Stimulated activated CD4-positive, alpha-beta T cell treated with anti-CD3 and anti-CD28 coated beads, Interleukin-4, amount 100 ng/mL, for 1 hour (primary cell): ENCODE data around the gene RUFY2.
"Not testable (repeated sequence)": the region's sequence is repeated elsewhere in the genome, so short reads cannot be mapped to it uniquely, and the experiment has no call there.

Experiments used
- DNase-seq: peaks from one replicate; pipeline ENCODE4 v3.0.0-alpha.2; 2020

Gene RUFY2

GRCh38 chr10:68318331-68319059, 88.6 kb downstream of the RUFY2 start:
- DNase-seq: no peak

DNA sequence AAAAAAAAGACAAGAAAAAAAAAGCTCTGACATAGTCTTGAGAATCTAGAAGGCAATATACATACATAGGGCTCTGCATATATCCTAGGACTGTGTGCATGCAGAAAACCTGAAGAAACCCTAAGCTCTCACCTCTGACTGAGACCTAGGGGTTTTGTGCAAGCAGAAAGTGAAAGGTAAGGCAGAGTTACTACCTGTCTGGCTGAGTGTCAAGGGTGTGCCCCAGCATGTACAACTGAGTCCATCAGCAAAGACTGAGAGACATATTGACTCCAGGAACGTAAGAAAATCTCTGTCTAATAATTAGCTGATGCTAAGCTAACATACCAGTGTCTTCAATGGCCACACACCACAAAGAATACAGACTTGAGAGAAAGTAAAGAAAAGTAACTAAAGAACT, 91.5 kb downstream of the RUFY2 start:
- no peak for DNase-seq

DNA sequence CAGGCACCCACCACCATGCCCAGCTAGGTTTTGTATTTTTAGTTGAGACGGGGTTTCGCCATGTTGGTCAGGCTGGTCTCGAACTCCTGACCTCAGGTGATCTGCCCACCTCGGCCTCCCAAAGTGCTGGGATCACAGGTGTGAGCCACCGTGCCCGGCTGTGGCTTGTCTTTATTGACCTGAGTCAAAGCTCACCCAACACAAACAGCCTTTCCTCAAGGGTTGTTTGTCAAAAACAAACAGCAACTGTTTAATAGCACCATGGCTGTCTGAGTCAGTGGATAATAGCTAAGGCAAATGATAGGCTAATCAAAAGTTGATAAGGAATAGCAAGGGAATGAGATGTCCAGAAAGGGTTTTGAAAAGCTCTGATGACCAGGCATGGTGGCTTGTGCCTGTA, 92.1 kb downstream of the RUFY2 start:
- not testable (repeated sequence) for DNase-seq

DNA sequence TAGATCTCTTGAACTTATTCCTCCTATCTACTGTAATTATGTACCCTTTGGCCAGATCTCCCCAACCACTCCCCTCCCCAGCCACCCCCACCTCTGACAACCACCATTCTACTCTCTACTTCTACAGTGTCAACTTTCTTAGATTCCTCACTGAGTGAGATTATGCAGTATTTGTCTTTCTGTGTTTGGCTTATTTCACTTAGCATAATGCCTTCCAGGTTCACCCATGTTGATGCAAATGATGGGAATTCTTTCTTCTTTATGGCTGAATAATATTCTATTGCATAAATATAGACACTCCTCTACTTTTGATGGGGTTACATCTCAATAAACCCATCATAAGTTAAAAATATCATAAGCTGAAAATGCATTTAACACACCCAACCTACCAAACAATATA, 96.5 kb downstream of the RUFY2 start:
- DNase-seq: no peak

- no peak for DNase-seq
These were observed 101.2 kb downstream of the RUFY2 start for GRCh38 chr10:68305854-68306253.

- DNase-seq: no peak
These were observed 103.1 kb downstream of the RUFY2 start for GRCh38 chr10:68303849-68304412.

DNA sequence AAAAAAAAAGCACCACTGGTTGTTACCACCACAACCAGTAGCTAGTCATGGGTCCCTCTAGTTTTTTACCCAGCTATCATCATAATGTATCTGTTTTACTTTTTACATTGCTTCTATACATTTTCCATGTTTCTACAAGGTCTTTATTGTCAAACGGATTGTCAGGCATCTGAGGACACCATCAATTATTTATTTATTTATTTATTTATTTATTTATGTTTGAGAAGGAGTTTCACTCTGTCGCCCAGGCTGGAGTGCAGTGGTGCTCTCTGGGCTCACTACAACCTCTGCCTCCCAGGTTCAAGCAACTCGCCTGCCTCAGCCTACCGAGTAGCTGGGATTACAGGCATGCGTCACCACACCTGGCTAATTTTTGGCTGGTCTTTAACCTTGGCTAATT, 104.2 kb downstream of the RUFY2 start:
- no peak for DNase-seq

DNA sequence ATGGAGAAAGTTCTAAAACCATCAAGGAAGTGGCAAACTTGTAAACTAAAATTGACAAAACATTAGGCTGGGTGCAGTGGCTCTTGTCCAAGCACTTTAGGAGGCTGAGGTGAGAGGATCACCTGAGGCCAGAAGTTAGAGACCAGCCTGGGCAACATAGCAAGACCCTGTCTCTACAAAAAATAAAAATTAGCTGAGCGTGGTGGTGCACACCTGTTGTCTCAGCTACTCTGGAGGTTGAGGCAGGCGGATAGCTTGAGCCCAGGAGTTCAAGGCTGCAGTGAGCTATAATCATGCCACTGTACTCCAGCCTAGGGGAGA, 104.6 kb downstream of the RUFY2 start:
- DNase-seq: no peak

- DNase-seq: no peak
These were observed 105.1 kb downstream of the RUFY2 start for GRCh38 chr10:68301790-68302502.

- DNase-seq: no peak
These were observed 105.8 kb downstream of the RUFY2 start for GRCh38 chr10:68301301-68301700.

DNA sequence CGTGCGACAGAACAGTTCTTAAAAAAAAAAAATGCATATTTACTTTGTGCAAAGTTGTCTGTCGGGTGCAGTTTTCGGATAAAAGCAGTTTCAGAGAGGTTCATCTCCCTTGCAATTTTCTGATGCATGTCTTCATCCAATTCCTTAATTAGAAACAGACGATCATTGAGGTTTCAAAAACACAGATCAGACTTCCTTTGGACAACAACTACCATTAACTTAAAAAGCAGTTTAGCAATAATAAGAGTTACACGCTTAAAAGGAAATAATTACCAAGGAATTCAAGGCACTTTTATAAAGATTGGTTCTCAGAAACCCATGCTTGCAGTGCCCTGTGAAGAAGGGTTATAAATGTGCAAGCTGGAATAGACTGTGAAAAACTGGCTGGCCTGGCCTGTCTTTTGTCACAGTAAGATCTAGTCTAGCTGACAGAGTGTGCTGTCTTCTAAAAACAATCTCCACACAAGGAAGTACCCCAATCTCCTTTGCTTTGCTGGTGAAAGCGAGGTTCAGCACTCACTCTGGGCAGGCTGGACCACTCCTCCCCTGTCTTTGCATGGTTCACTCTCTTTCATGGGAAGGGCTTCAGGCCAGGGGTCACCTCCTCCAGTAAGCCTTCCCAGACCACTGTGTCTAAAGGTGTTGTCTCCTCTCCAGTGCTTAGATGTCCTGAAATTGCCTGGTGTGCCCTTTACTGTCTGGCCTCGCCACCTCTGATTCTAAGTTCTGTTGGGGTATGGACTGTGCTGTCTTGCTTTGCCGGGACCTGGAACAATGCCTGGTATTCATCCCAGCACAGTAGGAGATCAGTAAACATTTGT, 110.0 kb downstream of the RUFY2 start:
- no peak for DNase-seq
